ENCODE measurements around the gene OR4Q2. TPM values are rescaled to one million over a fixed set of nuclear protein-coding genes. Genes with fewer than 3 reads are reported as not detected.

The OR4Q2 gene
- total and polyA plus RNA-seq, 7 donors = not detected

DNA sequence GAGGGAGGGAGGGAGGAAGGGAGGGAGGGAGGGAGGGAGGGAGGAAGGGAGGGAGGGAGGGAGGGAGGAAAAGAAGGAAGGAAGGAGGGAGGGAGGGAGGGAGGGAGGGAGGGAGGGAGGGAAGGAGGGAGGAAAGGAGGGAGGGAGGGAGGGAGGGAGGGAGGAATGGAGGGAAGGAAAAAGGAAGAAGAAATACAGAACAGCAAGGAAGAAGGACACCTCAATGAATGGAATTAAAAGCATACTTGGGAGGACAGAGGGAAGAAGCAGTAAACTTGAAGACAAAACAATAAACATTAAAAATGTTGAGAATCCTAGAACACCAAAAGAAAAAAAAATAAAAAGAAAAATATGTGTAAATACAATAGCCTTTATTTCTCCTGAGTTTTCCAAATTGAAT is 6.2 kb downstream of the OR4Q2 start:
- DNase-seq = no peak
- Histone ChIP-seq H3K36me3 (no peaks in the 10 kb centered on the region), H3K27me3 (no peaks in the 10 kb centered on the region), H3K4me1 (no peaks in the 10 kb centered on the region), H3K27ac (no peak overlapping the region), H3K9me3 (no peaks in the 10 kb centered on the region), H3K4me3 (no peak overlapping the region)
- intact Hi-C loops (cut with DNase I) = no loop called here
- TF ChIP-seq EP300 (IDR thresholded peaks at IDR 0.05) (no peak), POLR2AphosphoS5 (IDR thresholded peaks at IDR 0.05) (no peak), POLR2A (IDR thresholded peaks at IDR 0.05) (no peak)
- TF ChIP-seq, protein P1, sequence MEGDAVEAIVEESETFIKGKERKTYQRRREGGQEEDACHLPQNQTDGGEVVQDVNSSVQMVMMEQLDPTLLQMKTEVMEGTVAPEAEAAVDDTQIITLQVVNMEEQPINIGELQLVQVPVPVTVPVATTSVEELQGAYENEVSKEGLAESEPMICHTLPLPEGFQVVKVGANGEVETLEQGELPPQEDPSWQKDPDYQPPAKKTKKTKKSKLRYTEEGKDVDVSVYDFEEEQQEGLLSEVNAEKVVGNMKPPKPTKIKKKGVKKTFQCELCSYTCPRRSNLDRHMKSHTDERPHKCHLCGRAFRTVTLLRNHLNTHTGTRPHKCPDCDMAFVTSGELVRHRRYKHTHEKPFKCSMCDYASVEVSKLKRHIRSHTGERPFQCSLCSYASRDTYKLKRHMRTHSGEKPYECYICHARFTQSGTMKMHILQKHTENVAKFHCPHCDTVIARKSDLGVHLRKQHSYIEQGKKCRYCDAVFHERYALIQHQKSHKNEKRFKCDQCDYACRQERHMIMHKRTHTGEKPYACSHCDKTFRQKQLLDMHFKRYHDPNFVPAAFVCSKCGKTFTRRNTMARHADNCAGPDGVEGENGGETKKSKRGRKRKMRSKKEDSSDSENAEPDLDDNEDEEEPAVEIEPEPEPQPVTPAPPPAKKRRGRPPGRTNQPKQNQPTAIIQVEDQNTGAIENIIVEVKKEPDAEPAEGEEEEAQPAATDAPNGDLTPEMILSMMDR (IDR thresholded peaks at IDR 0.05) = no peak

GRCh38 chr14:20019257-20019865 is 17.4 kb downstream of the OR4Q2 start, which contains the start of gene OR4K14:
OR4K14 (minus strand) TSS chr14:20019307; CDS start chr14:20015193, 4,114 bp downstream.
- Histone ChIP-seq H3K27me3 (no peaks in the 10 kb centered on the region), H3K9me3 (no peaks in the 10 kb centered on the region), H3K27ac (no peak within 1 kb of the TSS), H3K4me1 (no peaks in the 10 kb centered on the region), H3K4me3 (no peak within 1 kb of the TSS), H3K36me3 (no peaks in the 10 kb centered on the region)
- DNase-seq = no peak
- intact Hi-C loops (cut with DNase I) = no loop called here
- WGBS, 2 donors = 75 to 76% methylated on average over 2 of the region's 2 CpGs
- TF ChIP-seq EP300 (IDR thresholded peaks at IDR 0.05) = no peak
- TF ChIP-seq POLR2A (IDR thresholded peaks at IDR 0.05) = no peak
- TF ChIP-seq POLR2AphosphoS5 (IDR thresholded peaks at IDR 0.05) = no peak
- TF ChIP-seq, protein P1 (IDR thresholded peaks at IDR 0.05) = no peak

DNA sequence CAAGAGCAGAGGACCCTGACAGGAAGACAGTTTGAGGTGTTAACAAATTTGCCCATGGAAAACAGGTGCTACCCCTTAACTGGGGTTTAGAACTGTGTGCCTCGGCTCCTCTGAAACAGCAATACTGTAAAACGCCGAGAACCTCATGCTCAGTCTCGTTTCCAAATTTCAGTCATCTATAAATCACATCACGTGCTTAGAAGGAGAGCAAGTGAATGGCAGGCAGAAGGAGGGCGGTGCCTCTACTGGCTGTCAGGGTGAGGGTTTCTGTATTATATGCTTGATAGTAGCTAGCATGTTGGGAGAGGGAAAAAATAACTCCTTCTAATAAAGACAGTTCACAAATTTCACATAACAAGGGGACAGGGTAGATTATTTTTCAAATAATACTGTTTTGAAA is 29.1 kb downstream of the OR4Q2 start:
- H3K9me3 ChIP-seq = no peaks in the 10 kb centered on the region
- no peaks in the 10 kb centered on the region for H3K27me3 ChIP-seq
- no peaks in the 10 kb centered on the region for H3K4me1 ChIP-seq
- H3K27ac ChIP-seq = no peak overlapping the region
- 79% methylated on average over 6 of the region's 6 CpGs for WGBS, 2 donors
- intact Hi-C loops (cut with DNase I) = no loop called here
- TF ChIP-seq, protein P1 (IDR thresholded peaks at IDR 0.05) = no peak
- TF ChIP-seq EP300 (IDR thresholded peaks at IDR 0.05) (no peak), POLR2AphosphoS5 (IDR thresholded peaks at IDR 0.05) (no peak), POLR2A (IDR thresholded peaks at IDR 0.05) (no peak)
- H3K36me3 ChIP-seq = no peaks in the 10 kb centered on the region
- no peak overlapping the region for H3K4me3 ChIP-seq
- DNase-seq = no peak

DNA sequence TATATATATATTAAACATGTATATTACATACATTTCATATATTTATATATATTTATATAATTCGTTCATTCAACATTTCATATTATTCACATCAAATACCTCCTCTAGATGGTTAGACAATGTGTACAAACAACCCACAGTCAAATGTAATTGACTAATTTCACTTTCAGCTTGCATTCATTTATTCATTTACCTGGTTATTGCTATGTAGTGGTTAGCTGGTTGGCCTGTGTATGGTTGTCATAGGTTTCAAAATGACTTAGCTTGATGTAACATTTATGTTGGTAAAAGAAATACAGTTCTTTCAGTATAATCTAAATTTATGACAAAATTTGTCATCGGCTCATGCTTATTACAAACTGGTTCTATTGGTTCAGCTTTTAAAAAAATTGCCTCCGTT is 33.5 kb downstream of the OR4Q2 start:
- Histone ChIP-seq H3K4me1 (no peaks in the 10 kb centered on the region), H3K36me3 (no peaks in the 10 kb centered on the region), H3K27ac (no peak overlapping the region), H3K27me3 (no peaks in the 10 kb centered on the region), H3K4me3 (no peak overlapping the region), H3K9me3 (no peaks in the 10 kb centered on the region)
- 72 to 73% methylated on average over 3 of the region's 3 CpGs for WGBS, 2 donors
- TF ChIP-seq POLR2AphosphoS5 (IDR thresholded peaks at IDR 0.05) = no peak
- no peak for TF ChIP-seq POLR2A (IDR thresholded peaks at IDR 0.05)
- TF ChIP-seq, protein P1 (IDR thresholded peaks at IDR 0.05) = no peak
- TF ChIP-seq EP300 (IDR thresholded peaks at IDR 0.05) = no peak
- intact Hi-C loops (cut with DNase I) = no loop called here
- DNase-seq = no peak

DNA sequence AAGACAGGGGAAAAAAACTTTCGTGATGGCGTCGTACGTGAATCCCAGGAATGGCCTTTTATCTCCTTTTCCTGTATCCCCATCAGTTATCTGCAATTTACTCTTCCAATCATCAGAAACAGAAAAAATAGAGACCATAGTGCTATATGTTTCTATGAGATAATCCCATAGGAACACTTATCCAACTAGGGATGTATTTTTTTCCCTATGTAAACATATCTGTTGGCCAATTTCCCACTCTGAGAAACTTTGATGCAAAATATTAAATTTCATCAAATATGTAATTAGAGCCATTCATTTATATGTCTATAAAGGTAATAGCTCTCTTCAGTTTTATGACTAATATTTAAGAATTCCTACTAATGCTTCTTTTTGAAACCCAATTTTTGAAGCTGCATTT is 34.0 kb downstream of the OR4Q2 start, which contains the start of gene OR4K13:
TSS of gene OR4K13 (minus strand) at position 101 of the 400 bp plus-strand sequence. CDS start 1,280 bp downstream, outside the sequence.
- intact Hi-C loops (cut with DNase I) = no loop called here
- TF ChIP-seq EP300 (IDR thresholded peaks at IDR 0.05) (no peak), POLR2AphosphoS5 (IDR thresholded peaks at IDR 0.05) (no peak), POLR2A (IDR thresholded peaks at IDR 0.05) (no peak)
- TF ChIP-seq, protein P1 (IDR thresholded peaks at IDR 0.05) = no peak
- WGBS, 2 donors = 92 to 93% methylated on average over 4 of the region's 4 CpGs

More for the DNA sequence above, 34.0 kb downstream of the OR4Q2 start, which contains the start of gene OR4K13:
- no peaks in the 10 kb centered on the region for H3K27me3 ChIP-seq
- H3K36me3 ChIP-seq = no peaks in the 10 kb centered on the region
- H3K27ac ChIP-seq = no peak within 1 kb of the TSS
- no peak within 1 kb of the TSS for H3K4me3 ChIP-seq
- H3K9me3 ChIP-seq = no peaks in the 10 kb centered on the region
- H3K4me1 ChIP-seq = no peaks in the 10 kb centered on the region
- no peak for DNase-seq
